Measurements from ENCODE around the gene SPHK1. TPM values are rescaled to one million over a fixed set of nuclear protein-coding genes. Genes with fewer than 3 reads are reported as not detected.

SPHK1 gene
- total RNA-seq, 1 experiment from 2014 or later = 5.4 TPM

DNA sequence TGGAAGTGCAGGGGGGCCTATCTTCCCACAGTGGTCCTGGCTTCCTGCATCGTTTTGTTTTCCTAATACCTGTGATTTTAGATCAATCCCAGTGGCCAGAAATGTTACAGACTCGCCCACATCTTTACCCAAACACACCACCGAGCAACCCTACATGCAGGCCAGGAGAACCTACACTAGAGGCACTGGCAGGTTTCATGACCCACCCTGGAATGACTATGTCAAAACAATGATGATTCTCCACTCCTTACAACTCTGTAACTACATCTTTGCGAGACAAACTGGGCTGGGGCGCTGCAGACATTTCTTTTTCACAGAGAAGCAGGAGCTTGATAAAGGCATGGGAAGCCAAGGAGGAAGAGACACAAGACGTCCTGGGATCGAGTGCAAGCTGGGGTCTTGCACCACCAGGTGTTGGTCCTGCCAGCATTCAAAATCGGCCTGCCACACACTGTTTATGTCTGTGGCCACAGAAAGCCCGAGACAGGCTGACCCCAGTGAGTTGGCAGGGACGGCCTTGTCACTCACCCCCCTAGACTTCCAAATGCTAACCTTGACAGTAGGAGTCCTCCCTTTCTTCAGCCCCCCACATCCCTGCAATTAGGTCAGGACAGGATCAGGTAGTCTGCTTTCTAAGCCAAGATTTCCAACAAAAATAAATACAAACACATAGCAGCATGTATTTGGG is 36.1 kb downstream of the SPHK1 start:
- no peak overlapping the region for H3K4me3 ChIP-seq
- peaks cover 5% of the 10 kb centered on the region; the same call in 1 of the 2 replicates for H3K4me1 ChIP-seq
- H3K27me3 ChIP-seq = no peaks in the 10 kb centered on the region
- DNase-seq = no peak
- no peak overlapping the region for H3K27ac ChIP-seq
- peaks cover 10% of the 10 kb centered on the region for H3K36me3 ChIP-seq
- H3K9me3 ChIP-seq (replicated peaks) = no peaks in the 10 kb centered on the region

DNA sequence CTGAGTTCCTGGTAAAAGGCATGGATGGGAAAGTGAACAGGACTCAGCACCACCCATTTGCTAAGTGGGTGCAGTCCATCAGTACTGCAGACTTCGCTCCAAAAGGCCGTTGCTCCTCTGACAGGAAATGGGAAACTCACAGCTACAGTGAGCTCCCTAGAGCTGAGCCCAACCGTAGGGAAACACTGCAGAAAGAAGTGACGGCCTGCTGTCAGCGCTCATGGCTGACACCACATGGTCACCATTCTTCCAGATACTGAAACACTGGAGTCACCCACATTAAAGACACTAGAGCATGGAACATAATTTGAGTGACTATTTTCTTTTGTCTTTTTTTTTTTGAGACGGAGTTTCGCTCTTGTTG is 36.6 kb downstream of the SPHK1 start:
- peaks cover 10% of the 10 kb centered on the region for H3K36me3 ChIP-seq
- H3K27ac ChIP-seq = no peak overlapping the region
- DNase-seq = no peak
- no peaks in the 10 kb centered on the region for H3K27me3 ChIP-seq
- H3K4me3 ChIP-seq = no peak overlapping the region
- peaks cover 5% of the 10 kb centered on the region; the same call in 1 of the 2 replicates for H3K4me1 ChIP-seq
- H3K9me3 ChIP-seq (replicated peaks) = no peaks in the 10 kb centered on the region

DNA sequence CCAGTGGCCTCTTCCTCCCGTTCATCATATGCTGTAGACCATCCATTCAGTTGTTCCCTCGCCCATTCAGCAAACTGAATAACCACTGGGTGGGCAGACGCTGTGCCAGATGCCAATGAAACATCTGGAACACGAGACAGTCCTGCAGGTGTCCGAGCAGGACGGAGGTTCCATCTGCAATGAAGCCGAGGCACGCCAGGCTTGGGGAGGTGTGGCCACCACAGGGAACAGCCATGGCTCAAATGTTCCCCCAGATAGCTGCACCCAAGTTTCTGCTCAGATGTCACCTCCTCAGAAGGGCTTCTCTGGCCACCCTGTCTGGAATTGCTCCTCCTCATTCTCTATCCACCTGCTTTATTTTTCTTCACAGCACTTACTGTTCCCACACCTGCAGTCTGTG is 38.0 kb downstream of the SPHK1 start:
- Histone ChIP-seq H3K27me3 (no peaks in the 10 kb centered on the region), H3K9me3 (replicated peaks) (no peaks in the 10 kb centered on the region)

DNA sequence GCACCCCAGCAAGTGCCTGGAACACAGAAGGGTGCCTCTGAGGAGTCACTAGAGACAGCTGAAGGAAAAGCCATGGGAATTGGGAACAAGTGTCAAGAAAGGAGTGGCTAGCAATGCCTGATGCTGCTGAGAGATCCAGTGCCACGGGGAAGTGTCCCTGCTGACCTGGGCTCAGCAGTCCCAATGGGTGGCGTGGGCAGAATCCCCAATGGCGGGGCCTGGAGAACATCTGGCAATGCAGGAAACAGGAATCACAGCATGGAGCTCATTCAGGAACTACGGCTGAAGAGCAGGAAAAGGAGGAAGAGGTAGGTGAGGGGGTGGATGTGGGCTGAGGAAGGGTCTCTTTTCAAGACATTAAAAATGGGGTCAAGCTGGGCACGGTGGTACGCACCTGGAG is 38.5 kb downstream of the SPHK1 start:
- H3K4me3 ChIP-seq = no peak overlapping the region
- peaks cover 10% of the 10 kb centered on the region for H3K36me3 ChIP-seq
- no peak overlapping the region for H3K27ac ChIP-seq
- H3K27me3 ChIP-seq = no peaks in the 10 kb centered on the region
- DNase-seq = no peak
- H3K4me1 ChIP-seq = no peaks in the 10 kb centered on the region
- H3K9me3 ChIP-seq (replicated peaks) = no peaks in the 10 kb centered on the region

More for the DNA sequence above, 38.0 kb downstream of the SPHK1 start:
- peaks cover 10% of the 10 kb centered on the region for H3K36me3 ChIP-seq
- peaks cover 3% of the 10 kb centered on the region; the same call in 1 of the 2 replicates for H3K4me1 ChIP-seq
- no peak for DNase-seq
- H3K27ac ChIP-seq = no peak overlapping the region
- H3K4me3 ChIP-seq = no peak overlapping the region

DNA sequence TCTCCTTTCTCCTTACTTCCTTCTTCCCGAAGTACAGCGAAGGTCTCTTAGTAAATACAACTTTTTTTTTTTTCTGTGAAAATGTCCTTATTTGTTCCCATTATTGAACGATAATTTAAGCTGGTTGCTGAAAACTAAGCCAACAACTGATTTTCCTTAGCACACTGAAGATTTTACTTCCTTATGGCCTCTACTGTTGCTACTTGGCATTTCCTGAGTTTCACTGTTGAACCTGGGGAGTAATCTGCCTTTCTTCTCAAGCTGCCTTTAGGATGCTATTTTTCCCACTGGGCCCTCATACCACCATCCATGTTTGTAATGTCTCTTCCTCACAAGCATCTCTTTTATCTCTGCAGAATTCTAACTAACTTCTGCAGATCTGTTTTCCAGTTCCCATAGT is 42.4 kb downstream of the SPHK1 start:
- H3K27ac ChIP-seq = no peak overlapping the region

DNA sequence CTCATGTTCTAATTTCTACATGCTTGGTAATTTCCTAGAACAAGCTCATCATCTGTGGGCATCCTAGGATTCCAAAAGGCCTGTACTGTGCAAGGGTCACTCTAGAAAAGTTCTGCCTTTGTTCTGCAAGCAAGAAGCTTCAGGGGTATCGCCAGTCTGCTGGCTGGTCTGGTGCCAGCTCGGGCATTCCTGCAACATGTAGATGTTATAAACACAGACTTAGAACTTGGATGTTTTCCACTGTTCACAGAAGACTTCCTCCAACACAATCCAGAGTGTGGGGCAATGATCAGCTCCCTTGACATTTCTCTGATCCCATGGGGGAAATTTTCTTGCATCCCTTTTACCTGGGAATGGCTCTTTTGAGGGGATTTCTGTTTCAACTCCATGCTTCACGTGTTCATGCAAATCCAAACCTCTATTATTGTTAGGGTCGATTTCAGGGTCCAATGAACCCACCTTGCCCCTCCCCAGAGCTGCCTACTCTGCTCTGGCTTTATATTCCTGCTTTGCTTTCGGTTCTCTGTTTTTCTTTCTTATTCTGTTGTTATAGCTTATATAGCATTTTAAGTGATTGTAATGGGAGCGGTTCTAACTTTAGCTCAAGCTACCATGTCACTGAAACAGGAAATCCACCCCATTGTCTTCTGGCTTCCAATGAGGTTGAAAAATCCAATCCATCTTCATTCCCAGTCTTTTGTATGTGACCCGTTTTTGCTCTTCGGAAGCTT is 43.3 kb downstream of the SPHK1 start:
- Histone ChIP-seq H3K27me3 (no peaks in the 10 kb centered on the region), H3K9me3 (replicated peaks) (no peaks in the 10 kb centered on the region), H3K4me3 (no peak overlapping the region), H3K4me1 (no peaks in the 10 kb centered on the region), H3K36me3 (no peaks in the 10 kb centered on the region), H3K27ac (no peak overlapping the region)
- no peak for DNase-seq

More for the DNA sequence above, 42.4 kb downstream of the SPHK1 start:
- no peak overlapping the region for H3K4me3 ChIP-seq
- H3K36me3 ChIP-seq = peaks cover 3% of the 10 kb centered on the region
- no peaks in the 10 kb centered on the region for H3K27me3 ChIP-seq
- no peaks in the 10 kb centered on the region for H3K4me1 ChIP-seq
- no peaks in the 10 kb centered on the region for H3K9me3 ChIP-seq (replicated peaks)
- DNase-seq = no peak

DNA sequence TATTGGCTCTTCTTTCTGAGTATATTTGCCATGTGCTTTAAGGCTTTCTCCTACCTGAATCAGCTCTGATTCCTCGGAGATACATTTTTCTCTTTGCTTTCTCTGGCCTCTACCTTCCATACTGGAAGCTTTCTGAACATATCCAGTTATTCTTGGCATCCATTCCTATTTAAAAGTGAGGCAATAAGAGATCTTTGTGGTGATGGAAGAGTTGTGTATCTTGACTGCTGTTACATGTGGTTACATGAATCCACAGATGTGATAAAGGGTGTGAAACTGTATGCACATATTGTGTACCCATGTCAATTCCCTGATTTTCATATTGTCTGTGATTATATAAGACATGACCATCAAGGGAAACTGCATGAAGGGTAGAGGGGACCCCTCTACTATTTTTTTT is 44.1 kb downstream of the SPHK1 start:
- Histone ChIP-seq H3K9me3 (replicated peaks) (no peaks in the 10 kb centered on the region), H3K36me3 (no peaks in the 10 kb centered on the region), H3K27me3 (no peaks in the 10 kb centered on the region), H3K4me1 (no peaks in the 10 kb centered on the region), H3K4me3 (no peak overlapping the region), H3K27ac (no peak overlapping the region)
- no peak for DNase-seq

DNA sequence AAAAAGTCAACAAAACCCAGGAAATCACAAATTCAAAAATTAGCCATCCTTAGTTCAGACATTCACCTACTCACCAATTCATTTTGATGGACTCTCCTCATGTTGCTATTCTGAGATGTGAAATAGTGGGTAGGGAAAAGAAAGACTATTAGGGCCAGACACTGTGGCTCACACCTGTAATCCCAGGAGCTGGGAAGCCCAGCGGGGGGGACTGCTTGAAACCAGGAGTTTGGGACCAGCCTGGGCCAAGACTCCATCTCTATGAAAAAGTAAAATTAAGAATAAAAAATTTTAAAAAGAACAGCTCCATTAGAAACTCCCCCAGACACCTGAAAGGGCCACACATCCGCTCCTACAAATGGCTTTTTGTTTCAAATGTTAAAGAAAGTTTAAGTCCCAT is 47.1 kb downstream of the SPHK1 start:
- H3K9me3 ChIP-seq (replicated peaks) = no peaks in the 10 kb centered on the region
- H3K27ac ChIP-seq = no peak overlapping the region
- H3K27me3 ChIP-seq = no peaks in the 10 kb centered on the region
- H3K4me3 ChIP-seq = no peak overlapping the region
- DNase-seq = no peak
- no peaks in the 10 kb centered on the region for H3K4me1 ChIP-seq
- H3K36me3 ChIP-seq = peaks cover 2% of the 10 kb centered on the region; the same call in 1 of the 2 replicates

DNA sequence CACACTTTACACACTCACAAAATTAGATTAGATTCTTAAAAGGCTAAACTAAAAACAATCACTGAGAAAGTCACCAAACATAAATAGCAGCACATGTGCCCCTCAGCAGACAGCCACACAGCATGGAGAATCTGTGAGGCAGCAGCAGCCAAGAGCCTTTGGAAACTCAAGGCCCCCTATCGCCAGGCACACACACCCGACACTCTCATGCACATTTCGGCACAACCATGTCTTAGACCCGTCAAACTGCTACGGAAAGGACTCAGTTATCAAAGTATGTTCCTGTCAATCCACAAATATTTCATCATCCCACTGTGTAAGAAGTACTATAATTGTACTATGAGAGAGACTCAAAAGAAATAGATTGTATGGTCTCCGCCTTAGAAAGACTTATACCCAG is 47.6 kb downstream of the SPHK1 start:
- Histone ChIP-seq H3K27ac (no peak overlapping the region), H3K4me1 (no peaks in the 10 kb centered on the region), H3K27me3 (no peaks in the 10 kb centered on the region), H3K9me3 (replicated peaks) (no peaks in the 10 kb centered on the region), H3K36me3 (peaks cover 2% of the 10 kb centered on the region; the same call in 1 of the 2 replicates), H3K4me3 (no peak overlapping the region)
- no peak for DNase-seq

DNA sequence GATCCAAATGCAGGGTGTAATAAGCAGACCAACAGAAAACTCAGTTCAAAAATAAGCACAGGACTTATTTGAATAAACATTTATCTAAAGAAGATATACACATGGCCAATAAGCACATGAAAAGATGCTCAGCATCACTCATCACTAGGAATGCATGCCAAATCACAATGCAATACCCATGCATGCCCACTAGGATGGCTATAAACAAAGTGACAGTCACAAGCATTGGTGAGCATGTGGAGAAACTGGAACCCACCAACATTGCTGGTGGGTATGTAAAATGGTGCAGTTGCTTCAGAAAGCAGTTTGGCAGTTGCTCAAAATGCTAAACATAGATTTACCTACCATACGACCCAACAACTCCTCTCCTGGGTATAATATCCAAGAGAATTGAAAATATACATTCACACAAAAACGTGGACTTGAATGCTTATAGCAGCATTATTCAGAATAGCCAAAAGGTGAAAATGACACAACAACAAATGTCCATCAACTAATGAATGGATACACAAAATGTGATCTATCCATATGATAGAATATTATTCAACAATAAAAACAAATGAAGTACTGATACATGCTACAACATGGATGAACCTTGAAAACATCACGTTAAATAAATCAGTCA is 48.4 kb downstream of the SPHK1 start:
- Histone ChIP-seq H3K4me3 (no peak overlapping the region), H3K27me3 (no peaks in the 10 kb centered on the region), H3K36me3 (peaks cover 2% of the 10 kb centered on the region; the same call in 1 of the 2 replicates), H3K27ac (no peak overlapping the region), H3K9me3 (replicated peaks) (no peaks in the 10 kb centered on the region), H3K4me1 (no peaks in the 10 kb centered on the region)
- DNase-seq = peak in 1 of 2 experiments; percentile 30

DNA sequence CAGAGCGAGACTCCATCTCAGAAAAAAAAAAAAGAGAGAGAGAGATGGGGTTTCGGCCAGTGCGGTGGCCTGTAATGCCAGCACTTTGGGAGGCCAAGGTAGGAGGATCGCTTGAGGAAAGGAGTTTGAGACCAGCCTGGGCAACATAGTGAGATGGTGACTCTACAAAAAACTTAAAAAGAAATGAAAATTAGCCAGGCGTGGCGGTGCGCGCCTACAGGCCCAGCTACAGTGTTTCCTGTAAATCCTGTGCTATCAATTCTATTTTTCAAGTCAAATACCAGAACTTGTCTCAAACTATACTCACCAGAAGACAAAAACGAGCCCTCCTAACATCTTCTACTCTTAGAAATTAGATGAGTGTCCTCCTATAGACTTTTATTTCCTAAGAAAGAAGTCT is 49.3 kb downstream of the SPHK1 start:
- Histone ChIP-seq H3K36me3 (peaks cover 2% of the 10 kb centered on the region; the same call in 1 of the 2 replicates), H3K27ac (no peak overlapping the region), H3K4me1 (no peaks in the 10 kb centered on the region), H3K27me3 (no peaks in the 10 kb centered on the region), H3K4me3 (no peak overlapping the region), H3K9me3 (replicated peaks) (no peaks in the 10 kb centered on the region)
- DNase-seq = no peak

DNA sequence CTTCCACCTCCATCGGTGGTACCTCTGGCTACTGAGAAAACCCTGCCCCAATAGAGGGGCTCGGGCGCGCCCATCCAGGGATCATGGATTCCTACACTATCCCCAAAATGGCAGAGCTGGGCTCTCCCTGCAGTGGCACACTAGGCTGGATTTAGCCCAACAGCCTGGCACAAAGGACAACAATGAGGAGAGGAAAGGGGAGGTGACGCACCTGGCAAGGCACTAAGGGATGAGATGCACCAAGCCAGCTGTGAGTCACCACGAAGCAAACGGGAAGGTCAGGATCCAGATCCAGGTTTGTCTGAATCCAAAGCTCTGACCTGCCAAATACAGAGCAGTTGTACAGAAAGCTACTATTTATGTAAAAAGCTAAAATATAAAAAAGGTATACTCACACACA is 50.5 kb downstream of the SPHK1 start:
- no peak for DNase-seq
- Histone ChIP-seq H3K4me1 (no peaks in the 10 kb centered on the region), H3K27ac (no peak overlapping the region), H3K27me3 (no peaks in the 10 kb centered on the region), H3K36me3 (peaks cover 2% of the 10 kb centered on the region; the same call in 1 of the 2 replicates), H3K4me3 (no peak overlapping the region), H3K9me3 (replicated peaks) (no peaks in the 10 kb centered on the region)

DNA sequence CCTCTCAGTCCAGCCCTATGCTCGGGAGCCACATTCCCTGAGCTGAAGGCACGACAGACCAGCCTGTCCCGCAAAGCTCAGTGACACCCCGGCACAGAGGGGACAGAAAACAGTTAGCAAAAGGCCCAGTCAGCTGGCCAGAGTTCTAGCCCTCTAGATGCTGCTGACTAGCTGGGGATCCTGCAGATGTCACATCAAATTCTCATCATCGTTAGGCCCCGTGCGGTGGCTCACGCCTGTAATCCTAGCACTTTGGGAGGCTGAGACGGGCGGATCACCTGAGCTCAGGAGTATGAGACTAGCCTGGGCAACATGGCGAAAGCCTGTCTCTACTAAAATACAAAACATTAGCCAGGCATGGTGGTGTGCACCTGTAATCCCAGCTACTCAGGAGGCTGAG is 51.3 kb downstream of the SPHK1 start:
- Histone ChIP-seq H3K4me3 (no peak overlapping the region), H3K27ac (no peak overlapping the region), H3K4me1 (no peaks in the 10 kb centered on the region), H3K9me3 (replicated peaks) (no peaks in the 10 kb centered on the region), H3K27me3 (no peaks in the 10 kb centered on the region), H3K36me3 (peaks cover 2% of the 10 kb centered on the region; the same call in 1 of the 2 replicates)
- DNase-seq = no peak
